COLO668 (cell line): ENCODE data around the gene NISCH.

Source experiments
- DNase-seq: peaks from one replicate; lab custom pipeline; 2025; ENCODE audit not compliant: unreplicated experiment; lab: John Stamatoyannopoulos, UW

The NISCH gene

GRCh38 chr3:52511509-52511908 lies 56.1 kb downstream of the NISCH start:
- DNase-seq, result no peak

GRCh38 chr3:52512105-52512504 lies 56.7 kb downstream of the NISCH start:
- no peak for DNase-seq

DNA sequence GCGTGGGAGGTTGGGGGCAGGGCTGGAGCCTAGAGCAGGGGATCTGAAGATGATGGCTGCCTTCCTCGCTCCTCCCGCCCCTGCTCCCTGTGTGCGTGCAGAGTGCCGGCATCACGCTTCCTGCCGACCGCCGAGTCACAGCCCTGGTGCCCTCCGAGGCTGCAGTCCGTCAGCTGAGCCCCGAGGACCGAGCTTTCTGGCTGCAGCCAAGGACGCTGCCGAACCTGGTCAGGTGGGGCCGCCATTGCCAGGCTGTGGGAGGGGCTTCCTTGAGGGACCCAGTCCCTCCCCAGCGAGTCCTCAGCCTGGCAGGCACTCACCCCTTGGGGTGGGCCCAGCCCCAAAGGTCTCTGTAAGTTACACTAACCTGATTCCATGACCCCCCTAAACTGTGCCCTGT lies 57.3 kb downstream of the NISCH start:
- DNase-seq, result no peak

DNA sequence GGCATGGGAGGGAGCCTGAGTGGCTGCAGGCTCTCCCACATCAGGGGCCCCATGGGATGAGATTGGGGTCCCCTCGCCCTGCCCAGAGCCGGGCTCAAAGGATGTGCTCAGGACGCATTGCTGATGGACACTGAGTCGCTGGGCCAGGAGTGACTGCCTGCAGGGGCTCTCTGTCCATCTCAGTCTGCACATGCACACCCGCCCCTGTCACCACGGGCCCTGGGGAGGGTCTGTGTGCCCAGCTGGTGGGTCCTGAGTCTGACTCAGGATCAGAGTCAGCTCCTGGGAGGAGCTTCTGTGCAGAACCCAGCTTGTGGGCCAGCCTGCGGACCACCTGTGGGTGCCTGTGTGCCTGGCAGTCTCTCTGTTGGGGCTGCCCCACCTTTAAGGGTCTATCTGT lies 57.9 kb downstream of the NISCH start:
- DNase-seq, result no peak

DNA sequence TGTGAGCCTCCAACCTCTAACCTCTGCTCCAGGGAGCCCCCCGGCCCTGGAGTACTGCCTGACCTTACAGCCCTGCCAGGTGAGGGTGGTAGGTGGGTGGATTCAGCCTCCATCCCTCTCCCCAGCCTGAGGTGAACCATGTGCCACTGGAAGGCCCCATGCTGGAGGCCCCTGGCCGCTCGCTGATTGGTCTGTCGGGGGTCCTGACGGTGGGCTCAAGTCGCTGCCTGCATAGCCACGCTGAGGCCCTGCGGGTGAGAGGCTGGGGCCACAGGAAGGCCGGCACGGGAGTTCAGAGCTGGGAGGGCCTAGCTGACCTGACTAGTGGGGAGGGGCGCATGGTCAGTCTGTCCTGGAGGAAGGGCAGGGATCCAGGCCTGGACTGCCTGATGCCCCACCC lies 59.2 kb downstream of the NISCH start:
- DNase-seq, result no peak

DNA sequence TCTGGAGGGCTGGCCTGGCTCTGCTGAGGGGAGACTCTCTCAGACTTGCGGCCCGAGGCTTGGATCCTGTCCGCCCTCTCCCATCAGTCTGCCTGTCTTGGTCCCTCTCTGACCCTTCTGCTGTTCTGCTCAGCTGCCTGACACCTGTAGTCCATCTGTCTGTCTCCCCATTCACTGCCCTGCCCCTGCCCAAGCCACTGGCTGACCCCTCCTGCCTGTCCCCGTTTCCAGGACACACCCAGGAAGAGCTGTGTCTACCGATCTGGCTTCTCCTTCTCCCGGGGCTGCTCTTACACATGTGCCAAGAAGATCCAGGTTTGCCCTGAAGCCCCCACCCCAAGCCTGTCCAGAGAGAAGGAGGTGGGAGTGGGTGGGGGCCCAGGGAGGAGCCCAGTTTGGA lies 59.8 kb downstream of the NISCH start:
- DNase-seq, result no peak

GRCh38 chr3:52516509-52517195 lies 61.2 kb downstream of the NISCH start:
- no peak for DNase-seq

DNA sequence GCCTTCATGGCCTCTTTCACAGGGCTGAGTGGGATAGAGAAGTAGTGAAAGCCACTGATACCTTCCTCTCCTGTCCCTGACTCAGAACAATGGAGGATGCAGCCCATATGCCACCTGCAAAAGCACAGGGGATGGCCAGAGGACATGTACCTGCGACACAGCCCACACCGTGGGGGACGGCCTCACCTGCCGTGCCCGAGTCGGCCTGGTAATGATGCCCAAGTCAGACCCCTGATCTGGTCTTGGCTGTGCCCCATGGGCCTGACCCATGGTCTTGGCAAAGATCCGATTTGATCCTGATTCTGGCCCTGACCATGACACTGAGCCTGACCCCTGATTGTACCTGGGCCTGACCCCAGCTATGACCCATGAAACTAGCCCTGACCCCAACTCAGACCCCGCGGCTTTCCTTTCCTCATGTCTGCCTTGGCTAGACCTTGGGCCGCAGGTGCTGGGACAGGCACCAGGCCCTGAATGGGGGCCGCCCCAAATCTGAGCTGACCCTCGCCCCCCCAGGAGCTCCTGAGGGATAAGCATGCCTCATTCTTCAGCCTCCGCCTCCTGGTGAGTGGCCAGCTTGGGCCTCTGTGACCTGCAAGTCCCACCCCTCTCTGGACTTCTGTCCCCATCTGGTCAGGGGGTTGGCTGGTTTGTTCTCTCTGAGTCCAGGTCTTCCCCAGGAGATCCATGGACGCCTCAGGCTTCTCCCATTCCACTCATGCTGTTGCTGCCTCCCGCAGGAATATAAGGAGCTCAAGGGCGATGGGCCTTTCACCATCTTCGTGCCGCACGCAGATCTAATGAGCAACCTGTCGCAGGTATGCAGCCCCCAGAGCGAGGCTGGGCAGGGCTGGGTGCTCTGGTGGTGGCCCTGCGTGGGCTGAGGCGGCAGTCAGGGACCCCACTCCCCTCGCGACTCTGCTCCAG lies 62.7 kb downstream of the NISCH start:
- DNase-seq, result no peak

DNA sequence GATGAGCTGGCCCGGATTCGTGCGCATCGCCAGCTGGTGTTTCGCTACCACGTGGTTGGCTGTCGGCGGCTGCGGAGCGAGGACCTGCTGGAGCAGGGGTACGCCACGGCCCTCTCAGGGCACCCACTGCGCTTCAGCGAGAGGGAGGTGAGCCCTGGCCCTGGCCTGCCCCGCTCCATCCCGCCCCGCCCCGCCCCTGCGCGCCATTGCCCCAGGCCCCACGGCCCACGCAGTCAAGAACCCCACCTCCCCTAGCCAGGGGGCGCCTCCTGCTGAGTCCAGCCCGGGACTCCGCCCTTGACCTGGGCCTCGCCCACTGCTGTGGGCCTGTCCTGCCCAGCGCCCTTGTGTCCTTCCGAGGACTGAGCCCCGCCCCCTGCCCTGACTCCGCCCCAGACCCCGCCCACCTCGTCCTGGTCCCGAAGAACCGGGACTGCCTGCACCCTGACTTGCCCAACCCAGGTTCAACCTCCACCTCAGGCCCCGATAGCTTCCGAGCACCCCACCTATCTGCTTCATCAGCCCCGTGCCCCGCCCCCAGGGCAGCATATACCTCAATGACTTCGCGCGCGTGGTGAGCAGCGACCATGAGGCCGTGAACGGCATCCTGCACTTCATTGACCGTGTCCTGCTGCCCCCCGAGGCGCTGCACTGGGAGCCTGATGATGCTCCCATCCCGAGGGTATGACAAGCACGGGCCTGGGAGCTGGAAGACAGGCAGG lies 63.5 kb downstream of the NISCH start:
- DNase-seq, result no peak

- DNase-seq, result no peak
Observed at GRCh38 chr3:52519445-52520140, 64.2 kb downstream of the NISCH start.

GRCh38 chr3:52520141-52520667 lies 64.8 kb downstream of the NISCH start:
- no peak for DNase-seq

- DNase-seq, result no peak
Observed at GRCh38 chr3:52520716-52521487, 65.5 kb downstream of the NISCH start.

GRCh38 chr3:52521488-52521824 lies 66.1 kb downstream of the NISCH start:
- DNase-seq, result no peak

GRCh38 chr3:52521881-52522650 lies 66.7 kb downstream of the NISCH start:
- no peak for DNase-seq

DNA sequence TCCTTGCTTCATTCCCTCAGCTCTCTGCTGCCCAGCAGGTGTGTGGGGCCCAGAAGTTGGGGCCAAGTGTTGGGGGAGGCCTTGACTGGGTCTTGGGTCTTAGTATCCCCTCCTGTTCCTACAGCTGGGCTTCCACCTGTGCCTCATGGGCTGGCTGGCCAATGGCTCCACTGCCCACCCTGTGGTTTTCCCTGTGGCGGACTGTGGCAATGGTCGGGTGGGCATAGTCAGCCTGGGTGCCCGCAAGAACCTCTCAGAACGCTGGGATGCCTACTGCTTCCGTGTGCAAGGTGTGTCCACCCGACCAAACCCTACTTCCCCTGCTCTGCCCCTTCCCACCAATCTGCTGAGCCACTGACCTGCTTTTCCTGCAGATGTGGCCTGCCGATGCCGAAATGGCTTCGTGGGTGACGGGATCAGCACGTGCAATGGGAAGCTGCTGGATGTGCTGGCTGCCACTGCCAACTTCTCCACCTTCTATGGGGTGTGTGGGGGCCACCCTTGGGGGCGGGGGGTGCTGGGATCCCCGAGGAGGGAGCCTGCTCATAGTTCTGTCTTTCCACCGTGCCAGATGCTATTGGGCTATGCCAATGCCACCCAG lies 67.3 kb downstream of the NISCH start:
- no peak for DNase-seq

- DNase-seq, result no peak
Observed at GRCh38 chr3:52523386-52524257, 68.2 kb downstream of the NISCH start.

DNA sequence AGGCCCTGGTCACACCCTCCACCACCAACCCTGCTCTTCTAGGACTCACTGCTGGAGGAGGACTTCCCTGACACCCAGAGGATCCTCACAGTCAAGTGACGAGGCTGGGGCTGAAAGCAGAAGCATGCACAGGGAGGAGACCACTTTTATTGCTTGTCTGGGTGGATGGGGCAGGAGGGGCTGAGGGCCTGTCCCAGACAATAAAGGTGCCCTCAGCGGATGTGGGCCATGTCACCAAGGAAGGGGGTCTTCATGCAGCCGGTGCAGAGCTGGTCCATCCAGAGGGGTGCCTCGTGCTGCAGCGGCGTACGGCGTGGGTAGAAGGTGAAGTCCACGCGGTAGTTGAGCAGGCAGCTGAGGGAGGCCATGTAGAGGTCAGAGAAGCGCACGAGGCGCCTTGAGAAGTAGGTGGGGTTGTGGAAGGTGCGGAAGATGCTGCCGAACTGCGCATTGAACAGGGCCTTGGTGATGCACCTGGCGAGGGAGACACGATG lies 68.9 kb downstream of the NISCH start:
- DNase-seq, result no peak
